Measurements from ENCODE around the gene ERMN. TPM values are rescaled to one million over a fixed set of nuclear protein-coding genes. Genes with fewer than 3 reads are reported as not detected.

Gene ERMN
- total RNA-seq, 1 donor, result not detected

GRCh38 chr2:157329524-157329923, 3.9 kb upstream of the ERMN start:
- DNase-seq (ENCODE audit: low read depth), result no peak
- no peak for TF ChIP-seq CTCF (IDR thresholded peaks at IDR 0.05; ENCODE audit: insufficient read depth, low read depth, low read length)
- no peak overlapping the region for H3K4me3 ChIP-seq (ENCODE audit: low read depth, low read length)

- peak; percentile 74 for DNase-seq (ENCODE audit: low read depth)
- TF ChIP-seq CTCF (IDR thresholded peaks at IDR 0.05; ENCODE audit: insufficient read depth, low read depth, low read length), result peak; percentile 96
- H3K4me3 ChIP-seq (ENCODE audit: low read depth, low read length), result no peak overlapping the region
These were observed 2.2 kb upstream of the ERMN start for GRCh38 chr2:157327621-157328500.

- TF ChIP-seq CTCF (IDR thresholded peaks at IDR 0.05; ENCODE audit: insufficient read depth, low read depth, low read length), result no peak
- no peak overlapping the region for H3K4me3 ChIP-seq (ENCODE audit: low read depth, low read length)
- DNase-seq (ENCODE audit: low read depth), result no peak
These were observed 1.6 kb upstream of the ERMN start for GRCh38 chr2:157327200-157327599.

GRCh38 chr2:157326698-157327097, 1.1 kb upstream of the ERMN start:
- DNase-seq (ENCODE audit: low read depth), result no peak
- H3K4me3 ChIP-seq (ENCODE audit: low read depth, low read length), result no peak overlapping the region

GRCh38 chr2:157324331-157324843, 1.2 kb downstream of the ERMN start:
- TF ChIP-seq CTCF (IDR thresholded peaks at IDR 0.05; ENCODE audit: insufficient read depth, low read depth, low read length), result no peak
- no peak overlapping the region for H3K4me3 ChIP-seq (ENCODE audit: low read depth, low read length)
- no peak for DNase-seq (ENCODE audit: low read depth)

More at GRCh38 chr2:157326698-157327097, 1.1 kb upstream of the ERMN start:
- TF ChIP-seq CTCF (IDR thresholded peaks at IDR 0.05; ENCODE audit: insufficient read depth, low read depth, low read length), result no peak

GRCh38 chr2:157322432-157322831, 3.2 kb downstream of the ERMN start:
- DNase-seq (ENCODE audit: low read depth), result no peak
- H3K4me3 ChIP-seq (ENCODE audit: low read depth, low read length), result no peak overlapping the region
- no peak for TF ChIP-seq CTCF (IDR thresholded peaks at IDR 0.05; ENCODE audit: insufficient read depth, low read depth, low read length)
